Left ventricle myocardium inferior (tissue), 1 donor: Measurements from ENCODE around the gene RBFOX1. TPM values are rescaled to one million over a fixed set of nuclear protein-coding genes. Genes with fewer than 3 reads are reported as not detected.

Experiments
- DNase-seq: peaks from one replicate; pipeline ENCODE4 v3.0.0-alpha.2; 2020
- H3K27ac ChIP-seq: fragments of 200-600 bp; replicated peaks from 2 replicates; pipeline ENCODE4 v1.8.0; 2021
- H3K27me3 ChIP-seq: fragments of 200-600 bp; 2 replicates; pipeline ENCODE4 v1.8.0; 2021; ENCODE audit warnings: low read depth
- H3K36me3 ChIP-seq: fragments of 200-600 bp; 2 replicates; pipeline ENCODE4 v1.8.0; 2021
- H3K4me1 ChIP-seq: fragments of 200-600 bp; 2 replicates; pipeline ENCODE4 v1.8.0; 2021
- H3K4me3 ChIP-seq: fragments of 200-600 bp; 2 replicates; pipeline ENCODE4 v1.8.0; 2021; ENCODE audit warnings: mild to moderate bottlenecking, moderate library complexity
- H3K9me3 ChIP-seq: fragments of 200-600 bp; replicated peaks from 2 replicates; pipeline ENCODE4 v1.8.0; 2021
- CTCF ChIP-seq: fragments of 200-600 bp; IDR thresholded peaks from 2 replicates; pipeline ENCODE4 v1.8.0; 2021; ENCODE audit warnings: antibody characterized with exemption, mild to moderate bottlenecking, borderline replicate concordance
- intact Hi-C: fragments of 100-400 bp; cut with micrococcal nuclease; formaldehyde crosslinking; loops from one replicate; pipeline ENCODE4 v1.11.0; 2022
- total RNA-seq: library from RNA; stranded (reverse); fragmentation: NEBNext Ultra II Directional; extraction: Animal tissue kit (Norgen Biotek cat#: 25700); gene quantifications from one replicate; pipeline ENCODE4 v1.2.1, GENCODE V29; 2021
- donor health status: DM: no; HTN: yes; CAD: no; lungs with severe emphysema.

The RBFOX1 gene
- total RNA-seq, 1 donor from 2014 or later = 71.8 TPM

- H3K27ac ChIP-seq = peak overlapping the region; percentile 90
- no peaks in the 10 kb centered on the region for H3K9me3 ChIP-seq
- H3K36me3 ChIP-seq = no peaks in the 10 kb centered on the region
- intact Hi-C loops = no loop called here
- H3K27me3 ChIP-seq = no peaks in the 10 kb centered on the region
- DNase-seq = no peak
- H3K4me1 ChIP-seq = peaks cover 70% of the 10 kb centered on the region
- H3K4me3 ChIP-seq = no peak overlapping the region
- TF ChIP-seq CTCF = no peak
Observed at GRCh38 chr16:7338826-7339225, 6.2 kb downstream of the RBFOX1 start.

GRCh38 chr16:7339700-7340099 lies 7.1 kb downstream of the RBFOX1 start:
- Histone ChIP-seq H3K27ac (peak overlapping the region; percentile 90), H3K27me3 (no peaks in the 10 kb centered on the region), H3K4me1 (peaks cover 72% of the 10 kb centered on the region), H3K4me3 (no peak overlapping the region), H3K36me3 (no peaks in the 10 kb centered on the region), H3K9me3 (no peaks in the 10 kb centered on the region)
- no peak for TF ChIP-seq CTCF
- intact Hi-C loops = no loop called here
- DNase-seq = no peak

- Histone ChIP-seq H3K27me3 (no peaks in the 10 kb centered on the region), H3K36me3 (no peaks in the 10 kb centered on the region), H3K9me3 (no peaks in the 10 kb centered on the region), H3K4me1 (peaks cover 77% of the 10 kb centered on the region), H3K27ac (peak overlapping the region; percentile 90), H3K4me3 (no peak overlapping the region)
- intact Hi-C loops = no loop called here
- no peak for DNase-seq
- TF ChIP-seq CTCF = no peak
Observed at GRCh38 chr16:7340938-7341337, 8.3 kb downstream of the RBFOX1 start.

- Histone ChIP-seq H3K36me3 (no peaks in the 10 kb centered on the region), H3K9me3 (no peaks in the 10 kb centered on the region), H3K4me1 (peaks cover 68% of the 10 kb centered on the region), H3K27ac (peak overlapping the region; percentile 87), H3K27me3 (no peaks in the 10 kb centered on the region), H3K4me3 (no peak overlapping the region)
- TF ChIP-seq CTCF = no peak
- intact Hi-C loops = no loop called here
- DNase-seq = no peak
Observed at GRCh38 chr16:7342598-7342997, 10.0 kb downstream of the RBFOX1 start.

GRCh38 chr16:7343243-7343642 lies 10.6 kb downstream of the RBFOX1 start:
- Histone ChIP-seq H3K4me1 (peaks cover 62% of the 10 kb centered on the region), H3K9me3 (no peaks in the 10 kb centered on the region), H3K27me3 (no peaks in the 10 kb centered on the region), H3K36me3 (no peaks in the 10 kb centered on the region), H3K27ac (peak overlapping the region; percentile 87), H3K4me3 (no peak overlapping the region)
- intact Hi-C loops = no loop called here
- no peak for TF ChIP-seq CTCF
- DNase-seq = peak; percentile 28
